HG03342 (cell line): ENCODE results near the gene NME7.
"Not testable (repeated sequence)": the region's sequence is repeated elsewhere in the genome, so short reads cannot be mapped to it uniquely, and the experiment has no call there.

Experiments used
- ATAC-seq: cut with Tn5 transposase; IDR thresholded peaks from one replicate; pipeline ENCODE4 v1.9.1; 2021; ENCODE audit warnings: mild to moderate bottlenecking, moderate library complexity; ENCODE audit not compliant: unreplicated experiment

Gene NME7

DNA sequence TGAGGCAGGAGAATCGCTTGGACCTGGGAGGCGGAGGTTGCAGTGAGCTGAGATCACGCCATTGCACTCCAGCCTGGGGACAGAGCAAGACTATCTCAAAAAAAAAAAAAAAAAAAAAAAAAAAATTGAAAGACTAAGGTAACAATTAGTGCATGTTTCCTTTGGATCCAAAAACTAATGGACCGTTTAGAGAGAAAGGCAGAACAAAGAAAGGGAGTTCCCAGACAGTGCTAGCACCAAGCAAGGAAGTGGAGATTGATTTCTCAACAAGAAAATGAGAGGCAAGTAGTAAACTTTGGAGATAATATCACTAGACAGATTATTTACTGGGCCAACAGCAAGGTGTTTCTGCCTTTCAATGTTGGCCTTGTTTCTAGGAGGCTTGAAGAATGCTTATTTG is 236.9 kb downstream of the NME7 start:
- ATAC-seq, result no peak

DNA sequence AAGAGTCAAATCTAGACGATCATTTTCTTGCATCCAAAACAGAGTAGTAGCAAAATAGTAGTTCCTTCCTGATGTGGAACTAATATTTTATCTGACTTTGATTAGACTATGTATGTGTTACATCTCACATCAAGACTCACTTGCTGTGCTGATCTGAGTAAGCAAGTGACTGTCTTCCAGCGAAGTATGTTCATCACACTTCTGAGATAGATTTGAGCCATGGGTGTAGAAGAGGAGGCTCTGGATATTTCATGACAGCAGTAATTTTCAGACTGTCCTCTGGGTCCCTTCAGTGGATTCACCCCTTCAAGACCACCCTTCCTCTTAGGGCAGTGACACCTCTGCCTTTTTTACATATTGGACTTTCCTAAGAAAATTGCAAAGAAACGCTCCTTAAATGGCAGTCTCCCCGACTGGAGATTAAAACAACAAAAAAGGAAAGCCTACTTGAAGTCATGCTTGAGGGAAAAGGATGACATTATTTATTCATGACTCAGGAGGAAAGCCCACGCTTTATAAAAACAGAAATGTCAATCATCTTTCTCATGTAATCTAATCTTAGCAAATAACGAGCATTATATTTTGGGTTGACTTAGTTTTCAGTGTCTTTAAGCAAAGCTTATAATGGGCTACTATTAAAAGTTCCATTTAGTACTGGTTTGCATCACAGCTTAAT is 238.3 kb downstream of the NME7 start:
- no peak for ATAC-seq

DNA sequence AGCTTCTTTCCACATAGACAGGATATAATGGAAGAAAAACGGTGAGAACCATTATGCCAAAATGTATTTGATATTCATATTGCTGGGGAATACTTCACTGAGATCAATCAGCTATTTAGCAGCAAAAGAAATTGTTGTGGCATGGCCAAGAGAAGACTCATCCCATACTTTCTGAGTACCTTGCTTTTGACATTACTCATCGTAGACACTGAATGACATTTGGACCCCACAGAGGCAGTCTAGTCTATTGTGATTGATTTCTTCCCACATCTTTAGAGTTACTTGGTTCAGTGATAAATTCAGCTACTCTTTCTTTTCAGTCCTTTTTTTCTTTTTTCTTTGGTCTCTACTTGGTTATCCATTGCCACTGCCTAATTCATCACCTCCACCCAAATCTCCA is 239.0 kb downstream of the NME7 start:
- no peak for ATAC-seq

DNA sequence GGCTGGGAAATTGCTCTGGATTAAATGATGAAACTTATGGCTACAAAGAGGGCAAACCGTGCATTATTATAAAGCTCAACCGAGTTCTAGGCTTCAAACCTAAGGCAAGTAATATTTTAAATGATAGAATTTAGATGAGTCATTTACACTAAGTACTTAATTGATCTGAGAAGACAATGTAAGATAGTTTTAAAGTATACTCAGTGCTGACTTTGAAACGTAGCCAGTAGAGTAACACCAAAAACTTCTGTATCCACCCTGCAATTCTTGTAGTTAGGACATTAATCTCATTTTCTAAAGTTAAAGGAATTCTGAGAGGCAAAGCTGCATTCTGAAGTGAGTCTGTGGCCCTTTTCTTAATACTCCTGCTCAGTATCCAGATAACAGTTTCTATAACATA is 240.3 kb downstream of the NME7 start:
- ATAC-seq, result no peak

DNA sequence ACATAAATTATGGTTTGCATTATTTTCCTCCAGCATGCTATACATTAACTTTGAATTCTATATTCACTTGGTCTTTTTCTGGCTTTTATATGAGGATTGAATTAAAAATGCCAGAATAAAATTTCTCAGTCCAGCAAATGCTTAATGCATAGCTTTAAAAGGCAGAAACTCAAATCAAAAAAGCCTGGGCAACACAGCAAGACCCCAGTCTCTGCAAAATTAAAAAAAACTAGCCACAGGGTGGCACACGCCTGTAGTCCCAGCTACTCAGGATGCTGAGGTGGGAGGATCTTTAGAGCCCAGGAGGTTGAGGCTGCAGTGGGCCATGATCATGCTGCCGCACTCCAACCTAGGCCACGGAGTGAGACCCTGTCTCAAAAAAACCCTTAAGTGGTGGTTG is 241.3 kb downstream of the NME7 start:
- no peak for ATAC-seq

DNA sequence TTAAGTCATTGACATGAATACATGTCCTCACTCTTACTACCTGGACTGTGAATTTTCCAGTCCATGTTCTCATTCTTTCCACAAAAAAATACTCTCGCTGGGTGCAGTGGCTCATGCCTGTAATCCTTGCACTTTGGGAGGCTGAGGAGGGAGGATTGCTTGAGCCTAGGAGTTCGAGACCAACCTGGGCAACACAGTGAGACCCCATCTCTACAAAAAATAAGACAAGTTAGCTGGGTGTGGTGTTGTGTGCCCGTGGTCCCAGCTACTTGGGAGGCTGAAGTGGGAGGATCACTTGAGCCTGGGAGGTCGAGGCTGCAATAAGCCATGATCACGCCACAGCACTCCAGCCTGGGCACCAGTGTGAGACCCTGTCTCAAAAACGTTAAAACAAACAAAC is 242.0 kb downstream of the NME7 start:
- not testable (repeated sequence) for ATAC-seq

DNA sequence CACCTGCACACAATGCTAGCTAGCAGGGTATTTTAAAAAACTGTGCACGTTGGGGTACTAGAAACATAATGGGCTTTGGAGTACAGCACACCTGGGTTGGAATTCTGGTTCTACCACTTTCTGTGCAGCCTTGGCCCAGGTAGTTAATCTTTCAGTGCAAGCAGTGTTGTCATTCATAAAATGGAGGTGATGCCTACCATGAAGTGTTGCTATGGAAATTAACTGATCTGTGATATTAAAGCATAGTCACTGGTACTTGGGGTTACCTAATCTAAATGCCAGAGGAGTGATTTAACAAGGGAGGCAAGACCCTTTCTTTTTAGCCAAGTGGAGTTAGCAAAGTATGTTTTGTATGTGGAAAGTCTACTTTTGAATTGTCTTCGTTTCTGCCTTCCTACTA is 243.1 kb downstream of the NME7 start:
- no peak for ATAC-seq

DNA sequence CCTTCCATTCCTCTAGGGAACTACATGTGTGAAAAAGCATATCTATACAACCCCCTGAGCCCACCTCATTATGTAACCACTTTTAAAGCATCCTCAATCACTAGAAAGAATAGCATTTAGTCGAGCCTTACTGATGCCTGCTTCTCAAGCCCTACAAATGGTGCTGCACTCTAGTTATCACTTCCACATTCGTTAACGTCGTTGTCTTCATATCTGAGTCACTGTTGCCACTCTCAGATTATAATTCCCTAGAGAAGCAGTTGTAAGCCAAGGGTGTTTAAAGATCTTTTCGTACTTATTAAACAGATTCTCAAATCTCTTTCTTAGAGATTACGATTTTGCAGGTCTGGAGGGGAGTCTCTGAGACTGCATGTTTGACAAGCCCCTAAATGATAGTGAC is 244.6 kb downstream of the NME7 start:
- peak; percentile 80 for ATAC-seq

DNA sequence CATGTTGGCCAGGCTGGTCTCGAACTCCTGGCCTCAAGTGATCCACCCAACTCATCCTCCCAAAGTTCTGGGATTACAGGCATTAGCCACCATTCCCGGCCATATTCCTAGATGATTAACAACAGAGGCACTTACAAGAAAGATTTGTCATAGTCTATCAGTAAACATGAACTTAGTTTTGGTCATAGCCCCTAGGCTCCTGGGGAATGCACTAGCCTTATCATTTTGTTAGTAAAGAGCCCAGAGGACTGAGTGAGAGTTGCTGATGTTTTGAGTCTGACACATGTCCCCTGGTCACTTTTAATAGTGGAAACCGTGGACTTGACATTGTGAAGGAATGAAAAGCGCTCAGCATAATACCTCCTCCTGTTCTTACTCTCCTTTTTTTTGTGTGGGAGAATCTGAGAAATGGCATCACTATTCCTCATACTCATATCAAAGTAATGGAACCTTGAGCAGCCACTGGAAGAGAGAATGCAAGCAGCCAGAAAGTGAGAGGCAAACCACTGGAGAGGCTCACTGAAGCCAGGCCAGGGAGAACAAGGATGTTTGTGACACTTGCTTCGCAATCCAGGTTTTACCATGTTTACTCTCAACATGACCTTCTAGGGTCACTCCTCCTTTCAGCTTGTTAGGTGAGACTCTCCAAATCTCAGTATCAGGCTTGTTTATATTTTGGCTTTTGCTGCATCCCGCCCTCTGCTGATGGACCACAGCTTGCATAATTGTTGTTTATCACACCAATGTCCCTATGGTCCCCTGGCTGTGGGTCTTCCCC is 246.3 kb downstream of the NME7 start:
- ATAC-seq, result no peak

DNA sequence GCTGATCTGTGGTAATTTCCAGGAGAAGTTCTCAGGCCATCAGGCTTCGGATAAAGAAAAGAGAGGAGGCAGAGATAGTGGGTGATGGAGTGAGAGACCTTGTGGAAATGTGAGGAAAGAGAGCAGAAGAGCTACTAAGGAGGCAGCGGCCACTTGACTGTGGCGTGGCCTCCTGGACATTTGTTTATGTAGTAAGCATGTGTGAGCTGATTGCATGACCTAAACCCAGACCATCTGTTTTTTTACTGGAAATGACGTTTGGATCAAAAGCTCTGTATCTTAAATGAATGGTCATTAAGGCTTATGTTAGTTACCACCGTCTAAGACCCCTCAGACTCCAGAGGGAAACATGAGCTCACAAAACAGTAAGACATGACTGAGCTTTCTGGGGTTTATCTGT is 247.5 kb downstream of the NME7 start:
- ATAC-seq, result no peak

DNA sequence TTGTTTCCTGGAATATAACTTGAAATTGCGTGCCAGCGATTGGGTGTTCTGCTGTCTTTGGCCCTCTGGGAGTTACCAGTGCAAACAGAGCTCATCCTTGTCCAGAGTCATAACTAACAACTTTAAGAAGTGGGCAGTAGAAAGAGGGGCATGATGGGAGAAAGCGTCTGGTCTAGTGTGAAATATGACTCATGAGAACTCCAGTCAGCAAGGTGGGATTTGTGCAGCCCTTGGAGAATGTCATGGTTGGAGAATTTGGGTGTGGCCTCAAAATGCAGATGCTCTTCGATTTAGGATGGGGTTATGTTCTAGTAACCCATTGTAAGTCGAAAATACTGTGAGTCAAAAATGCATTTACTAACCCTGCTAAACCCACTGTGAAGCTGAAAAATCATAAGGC is 248.2 kb downstream of the NME7 start:
- ATAC-seq, result no peak

DNA sequence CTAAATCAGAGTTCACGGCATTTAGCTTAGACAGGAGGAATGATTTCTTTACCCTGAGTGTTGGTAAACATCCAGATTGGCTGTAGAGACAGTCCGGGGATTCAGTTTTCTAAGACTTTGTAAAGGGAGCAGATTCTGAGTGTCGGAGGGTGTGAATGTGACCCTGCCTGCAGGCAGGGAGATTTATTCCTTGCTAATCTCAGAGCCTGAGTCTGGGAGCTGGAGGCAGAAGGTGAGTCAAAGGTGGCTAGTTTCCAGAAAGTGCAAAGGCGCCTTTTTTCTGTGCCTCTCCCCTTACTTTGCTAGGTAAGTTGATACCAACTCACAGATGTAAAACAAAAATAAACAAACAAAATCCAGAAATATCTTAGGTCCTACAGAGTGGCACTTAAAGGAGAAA is 249.4 kb downstream of the NME7 start:
- ATAC-seq, result no peak

DNA sequence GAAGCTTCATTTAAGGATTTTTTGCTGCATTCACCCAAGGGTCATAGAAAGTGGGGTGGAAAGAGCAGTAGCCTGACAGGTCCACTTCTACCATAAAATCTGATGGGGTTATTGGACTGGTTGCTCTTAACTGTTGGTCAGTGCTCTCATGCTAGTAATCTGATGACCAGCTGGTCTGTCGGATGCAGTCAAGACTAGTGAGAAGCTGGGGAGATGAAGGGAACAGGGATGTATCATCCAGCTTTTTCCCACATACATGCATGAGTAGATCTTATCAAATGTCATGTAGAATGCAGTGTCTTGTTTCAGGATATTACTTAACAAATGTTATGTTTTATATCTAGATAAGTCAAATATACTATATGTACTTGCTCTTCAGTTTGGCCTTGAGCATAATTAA is 250.0 kb downstream of the NME7 start:
- ATAC-seq, result no peak

DNA sequence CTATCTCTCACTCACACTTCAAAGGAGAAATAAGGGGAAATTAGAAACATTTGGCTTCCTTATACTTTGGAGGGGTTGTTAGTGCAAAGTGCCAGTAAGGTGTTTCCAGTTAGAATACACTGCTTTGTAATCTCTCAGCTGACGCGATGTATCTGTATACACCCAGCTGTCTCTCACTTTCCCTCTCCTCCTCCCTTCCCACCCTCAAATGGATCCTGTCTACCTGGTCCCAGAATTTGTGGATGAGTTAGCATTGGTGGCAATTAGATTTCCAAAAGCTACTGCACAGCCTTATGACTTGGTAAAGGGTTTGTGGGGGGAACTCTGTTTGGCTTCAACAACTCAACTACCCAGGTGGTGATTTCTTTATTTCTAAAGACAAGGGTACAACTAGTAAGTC is 250.6 kb downstream of the NME7 start:
- no peak for ATAC-seq

DNA sequence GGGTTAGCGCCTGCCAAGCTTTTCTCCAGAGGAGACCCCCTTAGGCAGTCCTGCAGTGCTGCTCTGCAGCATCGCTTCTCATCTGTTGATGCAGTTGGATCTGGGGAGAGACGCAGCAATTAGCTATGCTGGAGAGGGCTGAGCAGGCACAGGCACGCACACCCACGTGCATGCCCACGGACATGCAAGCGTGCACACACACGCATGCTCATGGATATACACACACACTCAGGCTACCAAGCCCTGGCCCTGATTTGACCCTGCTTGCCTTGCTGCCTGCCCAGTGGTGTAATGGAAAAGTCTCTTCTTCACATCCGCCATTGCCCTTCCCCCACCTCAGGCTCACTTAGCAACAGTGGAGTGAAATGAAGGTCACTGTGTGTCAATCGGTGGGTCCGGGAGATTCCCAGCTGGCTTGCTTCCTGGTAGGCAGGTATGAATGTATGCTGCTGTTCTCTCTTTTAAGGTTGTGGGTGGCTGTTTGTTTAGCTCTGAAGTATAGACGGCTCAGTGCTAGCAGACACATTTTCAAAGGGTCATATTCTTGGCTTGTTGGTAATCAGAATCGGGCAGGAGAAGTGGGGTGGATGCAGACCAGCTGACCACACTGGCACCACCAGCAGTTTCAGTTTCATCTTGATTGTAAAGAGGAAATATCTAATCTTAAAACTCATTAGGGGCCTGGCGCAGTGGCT is 251.6 kb downstream of the NME7 start:
- no peak for ATAC-seq

DNA sequence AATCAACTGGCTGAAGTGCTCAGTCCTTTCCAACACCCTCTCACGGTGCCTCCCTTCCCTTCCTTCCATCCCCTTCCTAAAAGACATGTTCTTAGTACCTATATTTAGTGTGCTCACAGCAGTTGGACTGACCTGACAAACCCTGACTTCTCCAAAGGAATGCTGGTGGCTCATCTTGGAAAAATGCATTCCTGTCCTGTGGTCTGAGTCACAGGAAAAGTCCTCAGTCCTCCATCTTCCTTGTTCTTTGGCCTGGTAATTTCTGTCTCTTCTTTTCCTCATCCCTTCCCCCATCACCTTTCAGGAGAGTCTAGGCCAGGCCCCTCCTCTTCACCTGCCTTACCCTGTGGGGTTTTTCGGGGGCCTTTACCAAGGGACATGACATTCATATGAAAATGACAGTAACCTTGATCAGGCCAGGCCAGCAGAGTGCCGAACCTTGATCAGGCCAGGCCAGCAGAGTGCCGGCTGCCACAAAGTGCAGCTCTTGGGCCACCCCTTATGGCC is 253.9 kb downstream of the NME7 start:
- no peak for ATAC-seq

DNA sequence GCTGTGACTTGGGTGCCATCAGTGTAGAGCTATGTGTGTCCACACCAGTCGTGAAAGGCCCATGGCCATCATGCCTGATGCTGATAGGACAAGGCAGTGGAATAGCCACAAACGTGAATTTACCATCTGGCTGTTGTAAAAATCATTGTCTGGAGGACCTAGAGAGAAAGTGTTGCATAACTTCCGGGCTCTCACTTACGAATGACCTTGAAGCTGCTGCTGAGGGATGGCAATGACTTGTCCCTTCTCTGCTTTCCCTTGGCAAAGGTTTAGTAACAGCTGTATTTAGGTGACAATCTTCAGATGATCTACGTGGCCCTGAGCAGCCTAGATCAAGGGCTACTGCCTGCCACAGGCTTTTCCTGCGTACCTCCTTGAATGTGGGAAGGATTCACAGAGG is 255.4 kb downstream of the NME7 start:
- ATAC-seq, result no peak

DNA sequence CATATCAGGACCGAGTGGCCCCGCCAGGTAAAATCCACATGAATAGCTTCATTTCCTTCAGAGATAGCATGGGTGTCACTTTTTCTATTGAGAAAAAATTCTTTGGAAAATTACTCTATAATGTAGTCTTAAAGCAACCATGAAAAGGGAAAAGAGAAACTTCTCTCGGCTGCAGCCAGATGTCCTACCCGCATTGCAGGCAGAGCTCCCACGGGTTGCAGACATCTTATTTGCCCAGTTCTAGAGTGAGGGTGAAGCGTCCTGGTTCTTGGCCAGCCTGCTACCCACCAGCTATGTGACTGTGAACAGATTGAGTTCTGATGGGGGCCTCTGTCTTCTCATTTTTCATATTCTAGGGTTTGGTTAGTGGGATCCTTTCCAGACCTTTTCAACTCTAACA is 256.1 kb downstream of the NME7 start:
- no peak for ATAC-seq

DNA sequence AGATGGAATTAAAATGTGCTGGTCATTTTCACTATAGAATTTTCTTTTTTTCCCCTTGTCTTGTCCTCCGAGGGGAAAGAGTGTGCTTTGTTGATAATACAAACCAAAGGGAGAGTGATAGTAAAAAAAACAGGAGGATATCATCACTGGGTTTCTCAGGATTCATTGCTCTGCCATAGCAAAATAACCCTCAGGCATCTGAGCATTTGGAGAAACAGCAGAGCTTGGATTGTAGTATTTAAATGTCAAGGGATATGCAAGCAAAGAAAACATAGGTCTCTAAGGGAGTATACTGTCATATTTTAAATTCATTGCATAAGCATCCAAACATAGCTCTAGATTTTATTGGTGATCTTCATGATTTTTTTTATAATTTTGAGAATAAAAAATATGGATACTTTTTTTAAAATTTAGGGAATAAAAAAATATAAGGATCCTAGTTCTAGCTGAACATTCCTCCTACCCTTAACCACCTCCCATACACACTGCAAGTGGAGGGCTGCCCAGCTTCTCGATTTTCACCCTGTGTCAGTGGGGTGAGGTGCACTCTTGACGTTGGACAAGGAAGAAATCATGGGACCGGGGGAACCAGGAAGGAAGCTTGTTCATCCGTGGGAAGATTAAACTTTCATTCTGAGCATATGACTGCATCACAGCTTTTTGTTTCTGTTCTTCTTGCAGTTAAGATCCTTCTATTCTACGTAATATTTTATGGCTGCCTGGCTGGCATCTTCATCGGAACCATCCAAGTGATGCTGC is 256.7 kb downstream of the NME7 start:
- ATAC-seq, result no peak

DNA sequence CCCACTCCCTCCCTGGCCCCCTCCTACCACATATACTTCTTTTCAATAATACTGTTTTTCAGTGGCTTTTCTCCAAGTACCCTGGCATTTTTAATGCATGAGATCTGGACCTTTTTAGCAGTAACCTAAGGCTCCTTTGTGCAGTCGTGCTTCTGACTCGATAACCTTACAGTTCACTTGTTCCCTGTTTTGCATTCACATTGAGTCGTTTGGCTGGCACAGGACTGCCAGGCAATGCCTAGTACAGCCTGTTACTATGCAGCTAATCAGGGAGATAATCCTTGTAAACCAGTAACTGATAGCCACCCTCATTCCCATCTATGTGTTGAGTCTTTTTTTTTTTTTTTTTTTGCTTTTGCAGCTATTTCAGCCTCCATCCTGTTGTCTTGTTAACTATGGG is 257.4 kb downstream of the NME7 start:
- ATAC-seq, result no peak

DNA sequence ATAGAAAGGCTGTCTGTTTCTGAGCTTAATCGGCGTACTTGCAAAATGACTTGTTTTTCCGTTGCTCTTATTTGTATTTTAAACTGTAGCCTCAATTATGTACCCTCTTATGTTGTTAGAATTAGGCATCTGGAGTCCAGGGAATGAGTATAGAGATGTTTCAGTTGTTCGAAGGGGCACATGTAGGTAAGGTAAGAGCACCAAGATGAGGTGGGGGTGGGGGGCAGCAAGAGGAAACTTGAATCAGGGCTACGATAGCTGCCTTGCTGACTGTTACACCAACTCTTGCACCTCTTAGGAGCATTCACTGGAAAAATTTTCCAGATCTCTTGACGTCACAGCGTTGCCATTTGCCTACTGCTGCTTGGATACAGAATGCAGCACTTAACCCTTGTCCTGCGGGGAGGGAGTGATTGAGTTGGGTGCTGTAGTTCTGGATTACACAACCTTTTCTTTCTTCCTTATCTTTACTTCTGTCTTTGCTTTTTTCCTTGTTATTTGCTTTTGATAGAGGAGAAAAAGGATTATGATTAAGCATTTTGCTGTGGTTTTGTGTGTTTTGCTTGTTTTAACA is 257.9 kb downstream of the NME7 start:
- ATAC-seq, result no peak
